NCI-H2171 (cell line): ENCODE data around the gene ITLN1.

Source experiments
- DNase-seq: peaks from one replicate; lab custom pipeline; 2025; lab: John Stamatoyannopoulos, UW

ITLN1 gene

DNA sequence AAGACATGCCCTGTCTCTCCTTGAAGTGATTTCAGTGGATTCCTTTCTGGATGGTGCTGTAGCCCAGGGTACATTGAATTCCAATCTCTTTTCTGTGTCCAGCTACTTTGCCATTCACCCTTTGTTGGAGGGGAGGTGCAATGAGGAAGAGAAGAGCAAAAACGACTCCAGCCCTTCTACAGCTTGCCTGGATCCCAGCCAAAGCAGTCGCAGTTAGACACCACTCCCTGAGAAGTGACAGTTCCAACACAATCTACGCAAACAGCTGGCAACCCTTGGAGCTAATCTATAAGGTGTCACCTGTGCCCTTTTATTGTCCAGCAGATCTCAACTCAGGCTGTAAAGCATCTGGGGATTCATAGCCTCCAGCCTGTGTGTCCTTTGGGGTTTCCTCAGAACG is 26.9 kb downstream of the ITLN1 start:
- DNase-seq: no peak

DNA sequence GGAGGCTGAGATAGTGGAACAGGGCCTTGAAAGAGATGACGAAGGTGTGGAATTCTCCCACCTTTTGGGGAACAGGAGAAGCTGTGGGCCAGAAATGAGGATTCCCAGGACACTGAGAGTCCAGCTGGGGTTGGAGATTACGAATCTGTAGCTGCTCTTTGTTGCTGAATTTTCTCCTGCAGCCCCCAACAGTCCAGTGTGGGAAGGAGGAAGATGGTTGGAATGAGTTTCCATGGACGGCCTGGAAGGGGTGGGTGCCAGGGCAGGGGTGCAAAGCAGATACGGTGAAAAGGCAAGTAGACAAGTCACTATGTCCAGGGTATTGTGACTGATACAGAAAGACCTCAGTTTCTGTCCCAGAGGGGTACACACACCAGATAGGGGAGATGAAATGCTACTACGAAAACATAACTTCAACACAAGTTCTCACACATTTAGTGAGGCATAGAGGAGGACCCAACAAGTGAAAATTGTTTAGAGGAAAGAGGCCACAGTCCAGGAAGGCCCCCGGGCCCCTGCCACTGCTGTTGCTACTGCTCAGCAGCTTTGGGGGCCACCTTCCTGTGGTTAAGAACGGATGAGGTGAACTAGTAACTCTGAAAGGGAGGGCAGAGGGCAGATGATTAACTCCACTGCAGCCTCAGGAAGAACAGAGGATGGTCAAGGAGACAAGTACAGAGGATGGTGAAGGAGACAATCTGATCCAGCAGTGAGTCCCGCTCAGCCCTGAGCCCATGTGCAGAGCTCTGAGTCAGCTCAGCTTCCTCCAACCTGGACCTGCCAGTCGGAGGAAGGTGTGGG is 29.6 kb downstream of the ITLN1 start:
- DNase-seq: no peak

DNA sequence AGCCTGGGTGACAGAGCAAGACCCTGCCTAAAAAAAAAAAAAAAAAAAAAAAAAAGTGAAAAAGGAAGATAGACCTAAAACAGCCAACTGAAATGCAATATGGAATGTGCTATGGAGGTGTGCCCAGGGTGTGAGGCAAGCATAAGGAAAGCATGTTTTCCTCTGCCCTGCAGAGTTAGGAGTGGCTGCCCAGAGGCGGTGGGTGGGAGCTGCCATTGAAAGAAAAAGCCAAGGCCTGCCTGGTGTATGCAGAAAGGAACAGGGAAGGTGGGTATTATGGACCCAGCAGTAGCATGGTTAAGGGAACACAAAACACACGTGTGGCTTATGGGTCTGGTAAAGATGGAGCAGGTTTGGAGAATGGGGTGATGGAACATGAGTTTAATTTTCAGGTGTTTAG is 31.2 kb downstream of the ITLN1 start:
- no peak for DNase-seq

DNA sequence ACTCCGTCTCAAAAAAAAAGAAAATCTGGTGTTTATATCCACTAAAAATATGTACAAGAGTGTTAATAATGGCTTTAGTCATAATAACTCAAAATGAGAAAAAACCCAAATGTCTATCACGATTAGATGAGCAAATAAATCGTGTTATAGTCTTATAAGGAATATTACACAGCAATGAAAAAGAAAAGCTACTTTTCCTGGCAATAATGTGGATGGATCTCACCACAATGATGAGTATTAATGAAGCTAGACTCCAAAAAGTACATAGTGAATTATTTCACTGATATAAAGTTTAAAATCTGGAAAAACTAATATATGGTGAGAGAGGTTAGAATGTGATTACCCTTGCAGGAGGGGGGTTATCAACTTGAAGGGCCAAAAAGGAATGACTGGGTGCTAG is 32.0 kb downstream of the ITLN1 start:
- no peak for DNase-seq

DNA sequence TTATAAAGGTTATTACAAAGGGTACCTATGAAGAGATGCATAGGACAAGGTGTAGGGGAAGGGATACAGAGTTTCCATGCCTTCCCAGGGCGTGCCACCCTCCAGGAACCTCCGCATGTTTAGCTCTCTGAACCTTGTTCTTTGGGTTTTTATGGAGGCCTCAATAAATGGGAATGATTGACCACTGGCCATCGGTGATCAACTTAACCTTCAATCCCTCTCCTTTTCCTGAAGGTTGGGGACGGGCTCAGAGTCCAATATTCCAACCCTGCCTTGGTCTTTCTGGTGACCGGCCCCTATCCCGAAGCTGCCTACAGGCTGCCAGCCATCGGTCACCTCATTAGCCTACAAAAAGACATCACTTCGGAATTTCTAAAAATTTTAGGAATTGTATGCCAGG is 34.0 kb downstream of the ITLN1 start:
- no peak for DNase-seq

DNA sequence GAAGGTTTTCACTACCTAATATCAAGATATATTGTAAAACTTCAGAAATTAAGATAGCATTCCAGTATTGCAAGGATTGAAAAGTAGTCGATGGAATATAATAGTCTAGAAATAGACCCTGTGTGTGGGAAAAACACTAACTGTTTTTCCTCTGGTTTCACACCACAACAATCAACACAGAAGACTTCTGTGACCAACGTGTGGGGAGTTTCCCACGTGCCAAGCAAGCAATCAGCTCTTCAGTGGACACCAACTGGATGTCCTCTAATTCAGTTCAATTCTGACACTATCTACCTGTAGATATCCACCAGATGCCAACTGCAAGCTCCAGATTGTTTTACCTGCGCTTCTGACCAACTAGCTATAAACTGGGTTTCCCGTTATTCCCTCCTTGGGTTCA is 34.4 kb downstream of the ITLN1 start:
- no peak for DNase-seq

DNA sequence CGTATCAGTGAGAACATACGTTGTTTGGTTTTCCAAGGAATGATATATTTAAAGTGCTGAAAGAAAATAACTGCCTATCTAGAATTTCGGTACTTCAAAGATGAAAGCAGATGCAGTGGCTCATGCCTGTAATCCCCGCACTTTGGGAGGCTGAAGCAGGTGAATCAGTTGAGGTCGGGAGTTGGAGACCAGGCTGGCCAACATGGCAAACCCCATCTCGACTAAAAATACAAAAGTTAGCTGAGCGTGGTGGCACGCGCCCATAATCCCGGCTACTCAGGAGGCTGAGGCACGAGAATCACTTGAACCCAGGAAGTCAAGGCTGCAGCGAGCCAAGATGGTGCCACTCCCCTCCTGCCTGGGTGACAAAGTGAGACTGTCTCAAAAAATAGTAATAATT is 38.7 kb downstream of the ITLN1 start:
- DNase-seq: no peak

DNA sequence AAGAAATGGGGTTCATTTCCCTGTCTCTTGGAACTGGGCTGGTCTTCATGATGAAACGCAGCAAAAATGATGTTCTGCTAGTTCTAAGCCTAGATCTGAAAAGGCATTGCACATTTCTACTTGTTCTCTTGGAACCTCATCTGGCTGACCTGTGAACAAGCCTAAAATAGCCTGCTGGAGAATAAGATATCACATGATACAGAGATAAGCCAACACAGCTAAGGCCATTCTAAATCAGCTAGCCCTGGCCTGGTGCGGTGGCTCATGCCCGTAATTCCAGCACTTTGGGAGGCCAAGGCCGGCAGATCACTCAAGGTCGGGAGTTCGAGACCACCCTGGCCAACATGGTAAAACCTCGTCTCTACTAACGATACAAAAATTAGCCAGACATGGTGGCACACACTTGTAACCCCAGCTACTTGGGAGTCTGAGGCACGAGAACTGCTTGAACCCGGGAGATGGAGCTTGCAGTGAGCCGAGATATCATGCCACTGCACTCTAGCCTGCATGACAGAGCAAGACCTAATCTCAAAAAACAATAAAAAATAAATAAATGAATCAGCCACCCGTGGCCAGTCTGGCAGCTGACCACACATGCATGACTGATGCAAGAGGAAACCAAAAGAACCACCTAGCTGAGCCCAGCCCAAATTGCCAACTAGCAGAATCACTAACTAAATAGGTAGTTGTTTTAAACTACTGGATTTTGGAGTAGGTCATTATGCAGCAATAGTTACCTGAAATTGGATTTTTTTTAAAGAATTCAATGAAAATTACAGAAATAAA is 40.3 kb downstream of the ITLN1 start:
- DNase-seq: no peak

DNA sequence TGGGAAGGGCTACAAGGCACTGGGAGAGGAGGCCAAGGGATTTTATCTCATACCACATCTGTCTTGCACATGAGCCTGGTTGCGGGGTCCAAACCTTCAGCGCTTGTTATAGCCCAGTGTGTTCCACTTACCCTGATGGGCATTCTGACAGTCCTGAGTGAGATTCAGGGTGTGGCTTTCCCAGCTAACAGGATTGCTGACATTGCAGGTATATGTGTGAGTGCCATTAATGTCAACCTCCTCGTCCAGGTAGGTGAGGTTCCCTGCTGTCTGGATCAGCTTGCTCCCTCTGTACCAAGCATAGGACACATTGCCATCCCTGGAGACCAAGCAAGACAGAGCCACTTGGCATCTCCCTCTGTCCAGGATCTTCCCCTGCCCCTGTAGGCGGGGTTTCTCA is 43.9 kb downstream of the ITLN1 start:
- no peak for DNase-seq

DNA sequence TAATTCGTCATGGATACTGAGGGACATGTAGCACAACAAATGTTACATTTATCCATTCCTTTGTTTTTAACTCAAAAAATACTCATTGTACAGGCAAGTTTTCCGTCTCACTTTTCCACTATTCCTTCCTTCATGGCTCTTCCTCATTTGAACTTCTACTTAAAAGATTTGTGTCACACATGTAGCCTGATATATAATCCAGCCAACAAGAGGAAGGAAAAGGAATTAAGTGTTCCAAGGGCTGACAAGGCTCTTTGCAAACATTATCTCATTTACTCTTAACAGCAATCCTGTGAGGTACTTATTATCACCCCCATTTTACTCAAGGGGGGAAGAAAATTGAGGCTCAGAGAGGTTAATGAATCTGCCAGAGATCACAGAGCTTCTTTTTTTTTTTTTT is 45.2 kb downstream of the ITLN1 start:
- DNase-seq: no peak

DNA sequence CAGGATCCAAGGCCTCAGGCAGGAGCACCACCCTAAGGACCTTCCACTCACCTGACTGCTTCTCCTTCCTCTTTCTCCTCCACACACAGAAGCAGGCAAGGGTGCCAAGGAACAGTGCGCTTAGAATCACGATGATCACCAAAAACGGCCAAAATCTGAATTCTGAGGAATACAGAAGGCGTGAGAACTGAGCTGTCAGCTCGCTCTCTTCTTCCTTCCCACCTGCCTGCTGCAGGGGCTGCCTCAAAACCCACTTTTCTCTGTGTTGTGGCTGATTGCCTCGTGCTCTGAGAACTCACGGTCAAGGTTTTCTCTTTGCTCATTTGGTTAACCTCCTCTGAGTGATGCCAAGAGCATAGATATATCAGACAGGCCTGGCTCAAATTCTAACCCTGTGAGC is 46.1 kb downstream of the ITLN1 start:
- DNase-seq: no peak

DNA sequence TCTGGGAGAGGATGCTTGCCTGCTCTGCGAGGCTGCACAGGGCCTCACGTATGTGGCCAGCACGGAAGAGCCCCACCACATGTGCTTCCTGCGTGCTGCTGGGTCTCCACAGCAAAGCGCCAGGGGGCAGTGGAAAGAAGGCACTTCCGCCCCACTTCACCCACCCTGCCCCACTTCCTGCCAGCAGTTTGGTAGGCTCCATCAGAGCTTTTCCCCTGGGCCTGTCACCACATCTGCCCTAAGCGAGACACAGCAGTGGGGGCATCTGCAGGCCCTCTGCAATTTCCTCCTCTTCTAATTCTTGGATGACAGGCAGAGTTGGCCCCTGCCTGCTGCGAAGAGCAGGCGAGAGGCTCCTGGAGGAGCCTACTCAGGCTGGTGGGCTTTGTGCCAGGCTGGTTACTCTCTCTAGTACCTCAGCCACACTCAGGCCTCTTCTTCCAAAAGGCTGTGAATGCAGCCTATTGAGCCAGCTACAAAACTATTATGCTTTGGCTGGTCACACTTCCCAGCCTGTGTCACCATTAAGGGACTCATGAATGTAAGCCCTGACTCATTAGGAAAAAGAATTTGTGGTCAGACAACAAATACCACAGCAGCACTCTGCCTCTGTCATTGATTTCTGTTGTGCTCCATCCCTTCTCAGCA is 47.3 kb downstream of the ITLN1 start:
- DNase-seq: no peak

DNA sequence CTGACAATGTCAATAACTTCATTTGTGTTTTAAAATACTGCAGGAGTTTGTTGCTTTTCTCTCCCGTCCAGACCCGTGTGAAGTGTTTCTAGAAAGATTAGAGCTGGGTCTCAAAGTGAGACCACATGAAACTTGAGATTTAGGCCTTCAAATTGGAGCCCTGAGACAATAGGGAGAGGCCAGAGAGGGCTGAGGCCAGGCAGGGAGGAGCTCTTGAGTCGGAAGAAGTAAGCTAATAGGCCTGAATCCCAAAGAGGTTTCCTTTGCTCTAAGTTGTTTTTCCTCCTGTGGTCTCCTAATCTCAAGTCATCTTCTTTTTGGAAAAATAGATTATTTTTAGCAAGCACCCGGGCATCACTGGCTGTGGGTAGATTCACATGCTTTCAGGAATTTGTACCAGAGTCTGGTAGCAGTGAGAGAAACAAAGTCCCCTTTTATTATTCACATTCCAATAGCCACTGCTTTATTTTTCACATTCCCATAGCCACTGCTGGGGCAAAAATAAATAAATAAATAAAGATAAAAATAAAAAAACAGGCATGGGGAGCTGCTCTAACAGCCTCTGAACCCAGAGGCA is 47.9 kb downstream of the ITLN1 start:
- DNase-seq: no peak

DNA sequence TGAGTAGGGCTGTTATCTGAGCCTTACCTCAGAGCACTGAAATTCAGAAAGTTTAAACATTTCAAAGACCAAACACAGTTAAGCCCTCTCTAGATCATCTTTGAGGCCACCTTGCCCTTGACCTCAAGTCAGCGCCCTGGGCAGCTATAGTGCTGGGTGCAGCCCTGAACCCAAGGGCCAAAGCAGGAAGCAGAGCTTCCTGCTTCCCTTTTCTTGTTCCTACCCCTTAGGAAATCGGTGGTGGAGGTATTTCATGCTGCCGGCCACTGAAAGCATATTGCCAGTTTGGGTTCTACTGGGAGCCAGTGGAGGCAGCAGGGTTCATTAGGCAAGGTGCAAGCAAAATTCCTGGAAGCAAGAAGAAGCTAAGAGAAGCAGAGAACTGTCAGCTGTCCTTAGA is 48.4 kb downstream of the ITLN1 start:
- no peak for DNase-seq

DNA sequence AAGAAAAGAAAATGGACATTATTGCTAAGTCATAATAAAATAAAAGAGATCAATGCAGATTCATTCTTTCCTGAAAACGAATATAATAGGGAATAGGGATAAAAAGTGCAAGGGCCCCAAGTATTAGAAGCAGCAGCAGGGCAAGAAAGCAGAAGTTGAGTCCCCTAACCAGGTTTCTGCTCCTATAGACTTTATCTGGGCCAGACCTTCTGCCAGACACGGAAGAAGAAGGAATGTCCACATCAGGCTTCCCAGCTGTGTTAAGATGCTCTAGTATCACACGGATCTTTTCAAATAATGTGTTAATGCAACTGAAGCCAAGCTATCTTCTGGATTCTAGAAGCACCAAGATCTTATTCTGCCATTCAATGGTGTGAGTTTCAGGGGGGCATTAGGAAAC is 49.2 kb downstream of the ITLN1 start:
- DNase-seq: no peak

DNA sequence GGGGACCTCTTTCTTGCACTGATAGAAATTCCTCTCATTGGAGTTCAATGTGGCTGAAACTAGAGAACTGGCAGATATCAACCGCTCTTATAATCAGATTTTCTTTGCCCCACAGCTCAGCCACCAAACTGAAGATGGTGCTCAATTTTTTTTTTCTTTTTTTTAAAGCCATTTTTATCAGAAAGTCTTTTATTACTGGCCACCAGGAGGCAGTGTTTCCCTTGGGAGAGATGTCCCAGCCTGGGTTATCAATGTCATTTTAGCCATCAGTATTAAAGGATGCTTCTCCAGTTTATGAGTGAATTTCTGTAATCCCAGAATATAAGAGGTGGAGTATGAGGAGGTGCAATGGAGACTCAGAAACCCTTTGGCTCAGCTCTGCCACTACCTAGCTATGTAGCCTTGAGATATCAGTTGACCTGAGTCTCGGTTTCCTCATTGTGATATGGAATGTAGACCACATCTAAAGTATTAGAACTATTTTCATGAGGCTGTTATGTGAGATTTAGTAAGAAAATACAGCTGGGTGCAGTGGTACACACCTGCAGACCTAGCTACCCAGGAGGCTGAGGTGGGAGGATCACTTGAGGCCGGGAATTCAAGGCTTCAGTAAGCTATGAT is 49.9 kb downstream of the ITLN1 start:
- no peak for DNase-seq

DNA sequence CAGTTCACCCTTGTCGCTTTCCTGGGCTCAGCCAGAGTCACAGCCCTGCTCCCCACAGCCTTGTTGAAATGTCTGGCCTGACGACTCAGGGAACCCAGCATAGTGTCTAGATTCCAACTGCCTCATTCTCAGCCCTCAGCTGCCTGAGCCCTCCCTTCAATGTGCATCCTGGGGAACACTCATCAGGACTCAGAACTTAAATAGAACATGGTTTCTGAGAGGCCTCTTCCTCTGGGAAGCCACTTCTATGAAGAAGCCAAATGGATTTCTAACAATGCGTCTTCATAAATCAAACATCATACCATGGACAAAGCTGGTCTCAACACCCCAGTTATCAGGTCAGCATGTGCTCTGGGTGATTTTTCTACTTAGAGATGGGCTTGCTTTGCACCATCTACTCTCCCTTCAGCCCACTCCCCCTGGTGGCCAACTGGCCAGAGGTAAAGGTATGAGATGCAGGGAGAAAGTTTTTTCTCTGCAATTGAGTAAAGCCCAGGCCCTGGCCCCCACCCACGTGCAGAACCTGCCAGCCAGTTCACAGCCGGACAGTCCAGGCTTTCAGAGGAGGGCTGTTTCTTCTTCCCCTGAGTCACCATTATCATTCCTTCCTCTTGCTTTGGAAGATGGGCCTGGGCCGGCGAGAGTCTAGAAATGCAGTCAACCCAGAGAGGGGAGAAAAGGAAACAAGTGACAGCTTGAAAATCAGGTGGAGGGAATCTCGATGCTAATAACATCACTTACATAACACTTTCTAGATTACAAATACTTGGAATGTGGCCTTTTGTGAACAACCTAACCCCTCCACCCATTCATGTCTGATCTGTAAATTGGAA is 54.4 kb downstream of the ITLN1 start:
- DNase-seq: no peak

DNA sequence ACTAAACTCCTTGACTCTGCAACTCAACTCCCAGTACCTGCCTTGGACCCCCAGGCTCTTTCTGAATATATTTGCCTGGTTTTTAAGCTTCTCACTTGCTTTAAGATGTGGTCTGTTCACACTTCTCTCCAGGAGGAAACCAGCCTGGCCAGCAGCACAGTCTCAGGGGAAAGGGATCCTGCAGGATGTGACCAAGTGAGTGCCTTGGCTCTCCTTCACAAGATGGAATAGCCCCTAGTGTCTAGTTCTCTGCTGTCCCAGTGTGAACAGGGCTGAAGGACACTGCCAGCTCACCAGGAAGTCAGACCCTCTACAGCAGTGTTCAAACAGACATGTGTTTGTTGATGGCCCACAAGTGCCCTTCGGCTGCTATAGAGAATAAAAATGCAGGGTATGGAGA is 55.2 kb downstream of the ITLN1 start:
- DNase-seq: no peak

DNA sequence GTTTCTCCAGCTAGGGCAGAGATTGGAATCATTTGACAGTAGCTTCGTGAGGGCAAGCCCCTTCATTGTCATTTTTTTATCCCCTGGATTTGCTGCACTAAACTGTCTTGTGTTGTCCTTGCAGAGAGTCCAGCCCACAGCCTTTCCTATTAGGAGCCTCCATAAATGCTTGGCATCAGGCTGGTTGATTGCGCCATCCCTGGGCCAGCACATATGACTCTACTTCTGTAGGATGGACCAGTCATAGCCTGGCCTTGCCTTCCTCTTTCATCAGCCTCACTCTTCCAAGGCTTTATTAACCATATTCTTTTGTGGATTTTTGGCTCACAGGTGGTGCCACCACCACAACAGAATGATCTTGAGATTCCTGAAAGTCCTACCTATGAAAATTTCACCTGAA is 57.6 kb downstream of the ITLN1 start:
- no peak for DNase-seq

DNA sequence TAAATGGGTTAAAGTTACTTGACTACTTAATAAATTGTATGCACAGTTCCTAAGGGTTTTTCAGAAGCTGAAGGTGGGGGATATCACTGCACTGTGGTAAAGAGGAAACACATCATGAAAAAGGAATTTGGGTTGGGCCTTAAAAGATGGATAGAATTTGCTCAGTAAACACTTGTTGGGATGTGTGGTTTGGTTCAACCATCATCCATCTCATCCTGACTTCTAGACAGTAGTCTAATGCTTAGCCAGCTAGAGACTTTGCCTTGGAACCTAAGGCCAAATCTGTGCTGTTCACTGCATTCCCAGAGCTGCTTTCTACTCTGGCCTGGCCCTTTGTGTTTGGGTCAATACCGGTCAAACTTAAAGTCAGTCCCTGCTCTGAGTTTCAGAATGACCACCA is 58.4 kb downstream of the ITLN1 start:
- DNase-seq: no peak
